Stimulated activated CD4-positive, alpha-beta T cell treated with anti-CD3 and anti-CD28 coated beads, Interleukin-4, amount 100 ng/mL, for 48 hours (primary cell): ENCODE results near the gene RASSF10.

ENCODE experiments used
- DNase-seq, 2 donors: peaks; one replicate each; pipeline ENCODE4 v3.0.0-alpha.2; 2020; ENCODE audit warnings: low read depth in 2 of 2

The RASSF10 gene

GRCh38 chr11:13055200-13055599 lies 46.1 kb downstream of the RASSF10 start:
- no peak for DNase-seq

GRCh38 chr11:13061294-13061990 lies 52.3 kb downstream of the RASSF10 start:
- no peak for DNase-seq
